ENCODE measurements around the gene FGFBP1. TPM values are rescaled to one million over a fixed set of nuclear protein-coding genes. Genes with fewer than 3 reads are reported as not detected.
A peak's percentile ranks its signal among the peaks of the same experiment; 100 is the strongest.

Gene FGFBP1
- total RNA-seq, 1 experiment from 2014 or later, result not detected

GRCh38 chr4:15964159-15964558 is 25.6 kb upstream of the FGFBP1 start:
- H3K23me2 ChIP-seq (ENCODE audit: insufficient read length, low read depth, low read length, poor library complexity, severe bottlenecking), result no peaks in the 10 kb centered on the region
- H3K18ac ChIP-seq (ENCODE audit: insufficient read length, low read depth, low read length), result no peak overlapping the region
- peaks cover 4 to 11% of the 10 kb centered on the region in 2 experiments; a peak in 3 of 5 replicates for H3K9me3 Mint-ChIP-seq
- peaks cover 18 to 32% (median 27%) of the 10 kb centered on the region in 3 experiments for H3K36me3 Mint-ChIP-seq (ENCODE audit: insufficient read depth in 1 of 3, low read depth in 3 of 3)
- no peaks in the 10 kb centered on the region; the same call in 1 of the 2 replicates for H3K4me1 ChIP-seq (ENCODE audit: insufficient read depth, low read length)
- H2AK5ac ChIP-seq (ENCODE audit: insufficient read length, low read length), result no peak overlapping the region
- no peak overlapping the region for H2BK20ac ChIP-seq (ENCODE audit: low read depth, low read length, poor library complexity, severe bottlenecking)
- WGBS (ENCODE audit: extremely low coverage, insufficient read length, low lambda C conversion rate), result no CpG with 5 or more reads among the region's 5 CpGs
- H3K9ac ChIP-seq (ENCODE audit: extremely low read depth, insufficient read length, low read length), result no peak overlapping the region
- no peak overlapping the region for H3K56ac ChIP-seq (ENCODE audit: insufficient read length, low read depth, low read length)
- no peaks in the 10 kb centered on the region for H3K79me1 ChIP-seq (ENCODE audit: insufficient read depth, low read depth, low read length, poor library complexity, severe bottlenecking)
- peak; percentile 64 for DNase-seq
- no peaks in the 10 kb centered on the region for H3K27me3 ChIP-seq (ENCODE audit: insufficient read depth, low read length)
- no peak overlapping the region for H3K14ac ChIP-seq (ENCODE audit: insufficient read depth, low read length)
- no peak overlapping the region for H4K8ac ChIP-seq (replicated peaks; ENCODE audit: insufficient read length, low read depth, low read length)
- no peak overlapping the region for H4K5ac ChIP-seq (ENCODE audit: insufficient read length, low read depth, low read length)
- H4K20me1 ChIP-seq (ENCODE audit: control insufficient read depth, insufficient read depth, insufficient read length), result no peaks in the 10 kb centered on the region
- H2AFZ ChIP-seq (ENCODE audit: low read length), result no peak overlapping the region
- peak overlapping the region in 2 of 3 experiments; percentile 67 to 86; a peak in 4 of 7 replicates for H3K27ac Mint-ChIP-seq
- H2BK15ac ChIP-seq (ENCODE audit: low read depth, low read length), result no peak overlapping the region
- H4K91ac ChIP-seq (ENCODE audit: insufficient read length, low read depth, low read length), result no peak overlapping the region
- H3K4ac ChIP-seq (ENCODE audit: low read depth, low read length), result no peak overlapping the region
- no peaks in the 10 kb centered on the region; the same call in none of the 2 replicates for H3K27me3 Mint-ChIP-seq (ENCODE audit: low read depth)
- H3K79me2 ChIP-seq (ENCODE audit: insufficient read depth, low read length), result no peaks in the 10 kb centered on the region
- no peaks in the 10 kb centered on the region for H3K9me3 ChIP-seq (ENCODE audit: control insufficient read depth, low read depth, low read length)
- H3T11ph ChIP-seq (ENCODE audit: low read length), result no peak overlapping the region
- H3K27ac ChIP-seq (ENCODE audit: insufficient read length, low read depth, low read length), result no peak overlapping the region
- no peak overlapping the region for H2BK120ac ChIP-seq (ENCODE audit: low read depth, low read length, poor library complexity, severe bottlenecking)
- H3K4me2 ChIP-seq (ENCODE audit: insufficient read depth, insufficient read length, low read length), result no peak overlapping the region
- no peak overlapping the region for H2BK12ac ChIP-seq (ENCODE audit: insufficient read length, low read depth, low read length)
- no peak overlapping the region for H3K4me3 Mint-ChIP-seq
- peaks cover 3 to 4% of the 10 kb centered on the region in 2 experiments; a peak in 3 of 4 replicates for H3K4me1 Mint-ChIP-seq
- TF ChIP-seq, protein P1, sequence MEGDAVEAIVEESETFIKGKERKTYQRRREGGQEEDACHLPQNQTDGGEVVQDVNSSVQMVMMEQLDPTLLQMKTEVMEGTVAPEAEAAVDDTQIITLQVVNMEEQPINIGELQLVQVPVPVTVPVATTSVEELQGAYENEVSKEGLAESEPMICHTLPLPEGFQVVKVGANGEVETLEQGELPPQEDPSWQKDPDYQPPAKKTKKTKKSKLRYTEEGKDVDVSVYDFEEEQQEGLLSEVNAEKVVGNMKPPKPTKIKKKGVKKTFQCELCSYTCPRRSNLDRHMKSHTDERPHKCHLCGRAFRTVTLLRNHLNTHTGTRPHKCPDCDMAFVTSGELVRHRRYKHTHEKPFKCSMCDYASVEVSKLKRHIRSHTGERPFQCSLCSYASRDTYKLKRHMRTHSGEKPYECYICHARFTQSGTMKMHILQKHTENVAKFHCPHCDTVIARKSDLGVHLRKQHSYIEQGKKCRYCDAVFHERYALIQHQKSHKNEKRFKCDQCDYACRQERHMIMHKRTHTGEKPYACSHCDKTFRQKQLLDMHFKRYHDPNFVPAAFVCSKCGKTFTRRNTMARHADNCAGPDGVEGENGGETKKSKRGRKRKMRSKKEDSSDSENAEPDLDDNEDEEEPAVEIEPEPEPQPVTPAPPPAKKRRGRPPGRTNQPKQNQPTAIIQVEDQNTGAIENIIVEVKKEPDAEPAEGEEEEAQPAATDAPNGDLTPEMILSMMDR (conservative IDR thresholded peaks at IDR 0.05), result peak; percentile 48; the same call in 2 of the 3 replicates
- H2BK5ac ChIP-seq (ENCODE audit: insufficient read length, low read length), result no peak overlapping the region
- H3K23ac ChIP-seq (ENCODE audit: insufficient read length, low read depth, low read length), result no peak overlapping the region
